Temporal lobe (tissue), 2 donors: ENCODE results near the gene SCYL3. TPM values are rescaled to one million over a fixed set of nuclear protein-coding genes. Genes with fewer than 3 reads are reported as not detected.

ENCODE experiments used
- small RNA-seq: library from RNA; depleted of rRNA; stranded (forward); fragments of <200 nt; gene quantifications from one replicate; pipeline ENCODE3, GENCODE V24; 2014; ENCODE audit warnings: low replicate concordance
- total RNA-seq: library from RNA; depleted of rRNA; stranded (reverse); fragments of >200 nt; gene quantifications from one replicate; pipeline ENCODE4 v1.2.3, GENCODE V29; 2014

SCYL3 gene
- total RNA-seq, 1 donor from 2014 or later, result 8.6 TPM

Small RNA genes within 50 kb of the gene (small RNA-seq; reads per million reads assigned to genes)
- gene RN7SL333P, result 0.16 reads per million

Other genes starting within 250 kb of the SCYL3 start
- gene SELL, start 182.3 kb downstream of the SCYL3 start, total RNA-seq, result 0.49 TPM
- gene SELE, start 159.8 kb downstream of the SCYL3 start, total RNA-seq, result 0.74 TPM
- 5.4 TPM for gene METTL18, start 99.0 kb downstream of the SCYL3 start, total RNA-seq
- 215 TPM for gene KIFAP3, start 180.8 kb upstream of the SCYL3 start, total RNA-seq